ENCODE results near the gene MCRIP2. TPM values are rescaled to one million over a fixed set of nuclear protein-coding genes. Genes with fewer than 3 reads are reported as not detected.
"Not testable (repeated sequence)": the region's sequence is repeated elsewhere in the genome, so short reads cannot be mapped to it uniquely, and the experiment has no call there.

Gene MCRIP2
- total RNA-seq, 6 experiments from 2014 or later, result 18.8 to 30.8 (median 24.2) TPM

DNA sequence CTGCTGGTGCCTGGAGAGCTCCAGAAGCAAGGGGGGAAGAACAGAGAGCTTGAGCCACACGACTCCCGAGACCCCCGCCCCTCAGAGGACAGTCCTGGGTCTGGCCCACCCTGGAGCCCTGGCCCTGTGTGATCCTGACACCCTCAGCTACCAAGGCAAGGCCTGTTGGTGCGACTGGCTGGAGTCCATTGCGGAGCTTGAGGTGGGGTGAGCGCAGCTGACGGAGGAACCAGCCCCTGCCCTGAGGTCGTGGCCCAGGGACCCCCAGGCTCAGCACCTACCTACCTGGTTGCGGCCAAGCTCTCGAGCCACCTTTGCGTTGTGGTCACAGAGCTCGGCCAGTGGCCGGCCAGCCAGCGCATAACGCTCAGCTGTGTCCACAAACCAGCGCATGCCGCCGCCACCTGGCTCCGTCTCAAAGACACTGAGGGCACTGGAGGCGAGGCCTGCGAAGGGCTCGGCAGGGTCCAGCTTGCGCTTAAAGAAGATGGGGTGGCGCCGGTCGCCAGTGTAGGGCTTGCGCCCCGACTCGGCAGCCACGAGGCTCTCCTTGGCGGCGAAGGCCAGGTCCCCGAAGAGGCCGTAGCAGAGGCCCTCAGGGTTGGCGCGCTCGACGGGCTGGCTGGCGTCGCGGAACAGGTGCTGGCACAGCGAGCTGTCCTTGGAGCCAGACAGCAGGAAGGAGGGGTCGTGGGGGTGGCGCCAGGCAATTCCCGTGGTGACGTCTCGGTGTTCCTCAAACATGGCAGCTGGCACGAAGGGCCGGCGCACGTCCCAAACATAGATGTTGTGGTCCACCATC is 45.0 kb downstream of the MCRIP2 start:
- Mint-ChIP-seq H3K9me3 (no peaks in the 10 kb centered on the region), H3K4me1 (ENCODE audit: low read depth) (peaks cover 17% of the 10 kb centered on the region), H3K36me3 (ENCODE audit: low read depth) (peaks cover 16% of the 10 kb centered on the region), H3K27me3 (ENCODE audit: insufficient read depth) (peaks cover 8% of the 10 kb centered on the region), H3K4me3 (no peak overlapping the region), H3K27ac (no peak overlapping the region)
- no peak for DNase-seq
- TF ChIP-seq, protein P1, sequence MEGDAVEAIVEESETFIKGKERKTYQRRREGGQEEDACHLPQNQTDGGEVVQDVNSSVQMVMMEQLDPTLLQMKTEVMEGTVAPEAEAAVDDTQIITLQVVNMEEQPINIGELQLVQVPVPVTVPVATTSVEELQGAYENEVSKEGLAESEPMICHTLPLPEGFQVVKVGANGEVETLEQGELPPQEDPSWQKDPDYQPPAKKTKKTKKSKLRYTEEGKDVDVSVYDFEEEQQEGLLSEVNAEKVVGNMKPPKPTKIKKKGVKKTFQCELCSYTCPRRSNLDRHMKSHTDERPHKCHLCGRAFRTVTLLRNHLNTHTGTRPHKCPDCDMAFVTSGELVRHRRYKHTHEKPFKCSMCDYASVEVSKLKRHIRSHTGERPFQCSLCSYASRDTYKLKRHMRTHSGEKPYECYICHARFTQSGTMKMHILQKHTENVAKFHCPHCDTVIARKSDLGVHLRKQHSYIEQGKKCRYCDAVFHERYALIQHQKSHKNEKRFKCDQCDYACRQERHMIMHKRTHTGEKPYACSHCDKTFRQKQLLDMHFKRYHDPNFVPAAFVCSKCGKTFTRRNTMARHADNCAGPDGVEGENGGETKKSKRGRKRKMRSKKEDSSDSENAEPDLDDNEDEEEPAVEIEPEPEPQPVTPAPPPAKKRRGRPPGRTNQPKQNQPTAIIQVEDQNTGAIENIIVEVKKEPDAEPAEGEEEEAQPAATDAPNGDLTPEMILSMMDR (IDR thresholded peaks at IDR 0.05), result no peak

GRCh38 chr16:687499-687898 is 45.9 kb downstream of the MCRIP2 start:
- DNase-seq, result no peak
- peaks cover 9% of the 10 kb centered on the region for H3K27me3 Mint-ChIP-seq (ENCODE audit: insufficient read depth)
- no peaks in the 10 kb centered on the region for H3K9me3 Mint-ChIP-seq
- TF ChIP-seq, protein P1 (IDR thresholded peaks at IDR 0.05), result no peak
- no peak overlapping the region for H3K27ac Mint-ChIP-seq
- no peak overlapping the region for H3K4me3 Mint-ChIP-seq
- peaks cover 13% of the 10 kb centered on the region; the same call in 1 of the 2 replicates for H3K4me1 Mint-ChIP-seq (ENCODE audit: low read depth)
- peaks cover 10% of the 10 kb centered on the region for H3K36me3 Mint-ChIP-seq (ENCODE audit: low read depth)

DNA sequence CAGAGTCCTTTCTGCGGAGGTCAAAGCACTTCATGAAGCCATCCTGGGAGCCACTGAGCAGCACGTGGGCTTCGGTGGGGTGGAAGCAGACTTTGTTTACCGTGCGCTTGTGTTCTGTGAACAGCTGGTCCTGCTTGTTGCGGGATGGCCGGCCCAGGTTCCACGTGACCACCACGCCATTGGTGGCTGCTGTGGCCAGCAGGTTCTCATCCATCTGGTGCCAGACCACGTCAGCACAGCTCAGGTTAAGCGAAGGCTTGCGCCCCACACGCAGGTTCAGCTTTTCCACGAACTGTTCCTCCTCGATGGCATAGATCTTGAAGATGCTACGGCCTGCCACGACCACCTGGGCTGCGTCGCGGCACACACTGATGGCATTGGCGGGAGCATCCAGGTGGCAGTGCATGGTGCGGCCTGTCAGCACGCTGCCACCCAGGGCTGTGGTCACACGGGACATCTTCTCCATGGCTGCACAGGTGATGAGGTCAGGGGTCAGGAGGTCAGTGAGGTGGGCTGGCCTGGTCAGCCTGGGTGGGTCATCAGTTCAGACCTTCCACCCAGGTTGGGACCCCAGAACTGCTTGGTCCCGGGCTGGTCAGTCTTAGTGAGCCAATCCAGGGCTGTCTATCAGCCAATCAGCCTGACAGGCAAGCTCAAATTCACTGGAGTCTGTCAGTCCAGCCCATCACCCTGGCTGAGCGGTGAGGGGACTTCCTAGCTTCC is 47.7 kb downstream of the MCRIP2 start:
- Mint-ChIP-seq H3K4me1 (ENCODE audit: low read depth) (peaks cover 11% of the 10 kb centered on the region; the same call in 1 of the 2 replicates), H3K9me3 (no peaks in the 10 kb centered on the region), H3K27ac (peak overlapping the region; percentile 72), H3K27me3 (ENCODE audit: insufficient read depth) (peaks cover 17% of the 10 kb centered on the region), H3K36me3 (ENCODE audit: low read depth) (peaks cover 9% of the 10 kb centered on the region), H3K4me3 (peak overlapping the region; percentile 93)
- TF ChIP-seq, protein P1 (IDR thresholded peaks at IDR 0.05), result no peak
- DNase-seq, result no peak

DNA sequence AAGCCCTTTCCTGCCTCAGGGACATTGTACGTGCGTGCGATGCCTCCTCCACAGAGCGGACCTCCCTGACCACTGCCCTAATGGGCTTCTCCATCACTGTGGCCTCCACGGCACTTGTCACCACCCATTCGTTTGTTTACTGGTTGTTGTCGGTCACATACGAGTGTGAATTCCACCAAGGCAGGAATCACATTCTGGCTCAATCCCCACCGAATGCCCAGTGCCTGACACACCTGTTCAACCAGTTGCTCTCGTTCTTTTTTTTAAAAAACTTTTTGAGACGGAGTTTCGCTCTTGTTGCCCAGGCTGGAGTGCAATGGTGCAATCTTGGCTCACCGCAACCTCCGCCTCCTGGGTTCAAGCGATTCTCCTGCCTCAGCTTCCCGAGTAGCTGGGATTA is 49.6 kb downstream of the MCRIP2 start:
- H3K9me3 Mint-ChIP-seq; DNase-seq; H3K27ac Mint-ChIP-seq; H3K36me3 Mint-ChIP-seq (ENCODE audit: low read depth): not testable (repeated sequence)
- Mint-ChIP-seq H3K27me3 (ENCODE audit: insufficient read depth) (peaks cover 23% of the 10 kb centered on the region), H3K4me1 (ENCODE audit: low read depth) (peaks cover 11% of the 10 kb centered on the region; the same call in 1 of the 2 replicates), H3K4me3 (peak overlapping the region; percentile 69; the same call in 1 of the 2 replicates)

DNA sequence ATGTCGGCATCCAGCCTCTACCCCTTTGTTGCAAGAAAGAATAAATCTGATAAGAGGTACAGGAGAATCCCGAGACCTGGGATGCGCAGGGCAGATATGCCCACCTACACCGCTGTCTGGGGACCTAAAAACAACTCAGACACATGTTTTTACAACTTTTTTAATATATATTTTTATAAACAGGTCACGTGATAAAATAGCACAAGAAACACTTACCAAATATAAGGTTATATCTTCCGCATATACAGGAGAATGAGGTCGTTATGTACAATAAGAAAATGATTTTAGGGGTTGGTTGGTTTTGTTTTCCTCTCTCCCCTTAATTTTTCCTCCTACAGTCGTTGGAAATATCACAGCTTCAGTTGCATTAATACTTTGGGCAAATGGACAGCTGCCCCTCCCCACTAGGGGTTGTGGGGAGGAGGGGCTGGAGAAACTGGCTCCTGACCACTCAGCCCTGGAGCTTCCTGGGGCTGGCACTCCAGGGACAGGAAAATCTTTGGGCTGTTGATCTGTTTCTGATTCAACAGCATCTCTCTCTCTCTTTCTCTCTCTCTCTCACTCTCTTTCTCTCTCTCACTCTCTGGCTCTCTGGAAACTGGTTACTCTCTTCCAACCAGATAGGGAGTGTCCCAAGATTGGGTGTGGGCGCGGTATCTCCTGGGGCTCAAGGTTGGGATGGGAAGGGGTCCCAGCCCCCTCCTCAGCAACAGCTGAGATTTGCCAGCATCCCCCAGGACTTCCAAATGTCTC is 50.9 kb downstream of the MCRIP2 start:
- Mint-ChIP-seq H3K36me3 (ENCODE audit: low read depth) (no peaks in the 10 kb centered on the region), H3K4me3 (no peak overlapping the region), H3K9me3 (no peaks in the 10 kb centered on the region), H3K27me3 (ENCODE audit: insufficient read depth) (peaks cover 25% of the 10 kb centered on the region), H3K4me1 (ENCODE audit: low read depth) (peaks cover 11% of the 10 kb centered on the region; the same call in 1 of the 2 replicates), H3K27ac (no peak overlapping the region)
- TF ChIP-seq, protein P1 (IDR thresholded peaks at IDR 0.05), result no peak
- no peak for DNase-seq

All from HFFc6 (cell line).